ENCODE data around the gene TLL1.

TLL1 gene

DNA sequence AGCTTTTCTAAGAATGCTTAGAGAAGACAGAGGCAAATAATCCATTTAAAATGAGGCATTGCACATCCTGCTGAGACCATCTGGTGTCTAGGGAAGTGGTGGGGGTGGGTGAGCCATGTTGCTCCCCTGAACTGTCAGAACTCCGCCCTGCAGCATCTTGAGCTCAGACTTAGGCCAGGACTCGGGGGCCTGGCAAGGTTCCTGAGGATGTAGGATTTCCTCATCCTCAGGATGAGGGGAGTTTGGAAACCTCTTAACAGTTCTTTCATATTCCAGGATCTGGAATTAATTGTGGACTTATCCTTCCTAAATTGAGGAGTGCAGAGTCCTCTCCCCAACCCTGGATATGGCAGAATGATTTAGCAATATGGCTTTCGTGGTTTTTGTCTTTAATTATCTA is 6.6 kb downstream of the TLL1 start:
- no peak for DNase-seq (ENCODE audit: extremely low read depth in 1 of 2, low read depth in 1 of 2)

DNA sequence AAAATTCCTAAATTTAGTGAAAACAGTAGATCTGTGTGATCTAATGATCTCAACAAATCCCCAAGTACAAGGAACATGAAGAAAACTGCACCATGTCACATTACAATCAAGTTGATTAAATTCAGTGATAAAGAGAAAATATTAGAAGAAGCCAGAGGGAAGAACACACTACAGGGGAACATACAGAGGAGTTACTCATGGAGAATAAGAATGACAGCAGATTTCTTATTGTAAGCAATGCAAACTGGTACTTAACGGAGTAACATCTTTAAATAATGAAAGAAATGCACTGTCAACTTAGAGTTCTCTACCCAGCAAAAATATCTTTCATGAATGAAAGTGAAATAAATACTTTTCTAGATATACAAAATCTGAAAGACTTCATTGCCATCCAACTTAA is 21.1 kb downstream of the TLL1 start:
- DNase-seq (ENCODE audit: extremely low read depth in 1 of 2, low read depth in 1 of 2), result no peak

DNA sequence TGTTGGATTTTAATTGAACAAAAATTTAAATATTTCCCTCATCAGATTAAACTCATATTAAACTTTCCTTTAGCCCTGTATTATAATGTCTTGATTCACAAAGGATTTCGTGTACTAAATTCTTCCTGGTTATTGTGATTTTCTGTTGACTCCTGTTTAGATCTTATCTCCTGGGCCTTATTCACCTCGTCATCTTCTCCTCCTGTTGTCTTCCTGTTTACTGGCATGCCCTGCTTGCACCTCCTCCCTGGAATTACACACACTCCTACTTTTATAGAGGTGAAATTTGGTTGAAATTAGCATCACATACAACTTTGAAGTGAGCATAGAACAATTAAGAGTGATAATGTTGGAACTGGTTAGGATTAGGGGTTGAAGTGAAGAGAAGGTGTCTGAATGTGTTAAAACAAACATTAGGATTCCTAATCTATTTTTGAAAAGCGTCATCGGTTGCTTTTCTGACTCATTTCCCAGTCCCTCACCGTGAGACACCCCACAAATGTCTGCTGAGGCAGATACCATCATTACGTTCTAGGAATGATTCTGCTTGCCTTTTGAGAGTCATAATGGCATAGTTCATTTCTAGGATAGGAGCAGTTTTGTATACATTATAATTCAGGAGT is 32.5 kb downstream of the TLL1 start:
- DNase-seq (ENCODE audit: extremely low read depth in 1 of 2, low read depth in 1 of 2), result no peak

DNA sequence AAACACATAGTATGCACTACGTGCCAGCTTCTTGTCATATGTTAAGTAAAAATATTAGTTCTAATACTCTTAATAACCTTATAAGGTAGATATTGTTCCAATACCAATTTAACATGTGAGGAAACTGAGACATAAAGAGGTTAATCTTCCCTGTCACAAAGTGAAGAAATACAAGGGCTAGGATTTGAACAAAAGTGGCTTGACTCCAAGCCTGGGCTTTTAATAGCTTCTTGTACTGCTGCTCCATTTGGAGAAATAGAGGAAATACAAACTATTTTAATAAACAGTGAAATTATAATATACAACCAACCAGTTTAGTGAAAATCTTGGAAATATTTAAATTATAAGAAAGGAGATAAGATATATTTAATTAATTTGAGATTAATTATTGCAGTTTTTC is 33.2 kb downstream of the TLL1 start:
- DNase-seq (ENCODE audit: extremely low read depth in 1 of 2, low read depth in 1 of 2), result no peak

DNA sequence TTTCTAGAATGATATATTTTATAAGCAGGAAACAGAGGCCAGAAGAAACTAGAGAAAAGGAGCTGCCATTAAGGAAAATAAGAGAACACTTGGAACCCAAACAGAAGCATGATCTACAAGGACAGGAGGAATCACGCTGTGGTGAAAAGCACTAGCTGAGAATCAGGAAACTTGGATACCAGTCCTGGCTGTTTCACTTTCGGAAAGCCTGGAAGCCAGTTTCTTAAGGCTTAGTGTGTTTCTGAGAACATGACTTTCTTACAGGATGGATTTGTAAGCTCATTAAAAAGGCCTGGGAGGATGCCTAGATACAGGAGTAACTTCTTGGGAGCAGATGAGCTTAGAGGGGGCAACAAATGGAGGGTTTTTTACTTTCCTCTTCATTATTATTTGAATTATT is 36.9 kb downstream of the TLL1 start:
- no peak for DNase-seq (ENCODE audit: extremely low read depth in 1 of 2, low read depth in 1 of 2)

DNA sequence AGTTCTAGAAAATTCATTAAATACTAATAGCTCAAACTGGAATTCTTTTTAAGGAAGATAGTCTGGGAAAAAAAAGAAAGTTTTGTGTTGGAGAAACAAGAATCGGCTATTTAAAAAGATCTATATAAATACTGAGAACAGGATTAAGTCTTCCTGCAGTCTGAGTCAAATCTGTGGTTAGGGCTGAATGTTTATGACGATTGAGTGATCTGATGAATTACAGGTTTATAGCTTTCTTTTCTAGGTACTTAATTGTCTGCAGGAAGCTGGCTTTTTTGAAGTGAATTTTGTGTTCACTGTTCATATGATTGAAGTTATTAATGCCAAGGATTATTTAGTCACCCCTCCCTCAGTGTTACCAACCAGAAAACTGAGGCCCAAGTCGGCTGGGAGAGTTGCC is 42.2 kb downstream of the TLL1 start:
- DNase-seq (ENCODE audit: extremely low read depth in 1 of 2, low read depth in 1 of 2), result no peak

DNA sequence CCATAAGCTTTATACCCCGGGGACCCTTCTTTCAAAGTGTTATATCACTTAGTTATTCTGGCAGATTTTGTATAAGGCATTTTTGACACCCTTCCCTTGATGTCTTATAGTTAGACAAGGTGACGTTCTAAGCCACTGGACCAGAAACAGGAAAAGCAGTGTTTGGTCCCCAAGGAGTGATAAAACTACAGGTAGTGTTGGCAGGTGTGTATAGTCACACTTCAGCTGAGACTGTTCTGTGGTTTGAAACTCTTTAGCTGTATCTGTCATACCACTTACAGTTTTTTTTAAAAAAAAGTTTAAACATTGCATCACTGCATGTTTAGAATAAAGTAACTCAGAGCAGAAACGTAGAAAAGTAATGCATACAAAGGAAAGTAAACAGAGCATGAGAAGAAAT is 48.5 kb downstream of the TLL1 start:
- no peak for DNase-seq (ENCODE audit: extremely low read depth in 1 of 2, low read depth in 1 of 2)

DNA sequence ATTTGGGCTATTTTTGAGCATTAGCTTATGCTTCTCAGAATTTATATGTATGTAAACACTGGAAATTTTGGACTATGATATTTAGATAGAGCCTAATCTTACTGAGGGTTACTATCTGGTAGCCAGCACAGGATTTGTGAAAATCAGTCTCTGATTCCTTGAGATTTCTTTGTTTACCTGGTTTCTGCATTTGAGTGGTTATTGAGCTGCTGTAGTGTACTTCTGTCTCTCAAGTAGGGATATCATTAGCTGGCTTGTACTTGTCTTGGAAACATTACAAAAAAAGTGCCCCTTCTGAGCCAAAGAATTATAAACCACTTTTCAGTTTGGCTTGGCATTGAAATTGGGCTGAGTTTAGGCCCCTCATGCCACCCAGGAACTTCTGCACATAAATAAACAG is 49.7 kb downstream of the TLL1 start:
- no peak for DNase-seq (ENCODE audit: extremely low read depth in 1 of 2, low read depth in 1 of 2)

DNA sequence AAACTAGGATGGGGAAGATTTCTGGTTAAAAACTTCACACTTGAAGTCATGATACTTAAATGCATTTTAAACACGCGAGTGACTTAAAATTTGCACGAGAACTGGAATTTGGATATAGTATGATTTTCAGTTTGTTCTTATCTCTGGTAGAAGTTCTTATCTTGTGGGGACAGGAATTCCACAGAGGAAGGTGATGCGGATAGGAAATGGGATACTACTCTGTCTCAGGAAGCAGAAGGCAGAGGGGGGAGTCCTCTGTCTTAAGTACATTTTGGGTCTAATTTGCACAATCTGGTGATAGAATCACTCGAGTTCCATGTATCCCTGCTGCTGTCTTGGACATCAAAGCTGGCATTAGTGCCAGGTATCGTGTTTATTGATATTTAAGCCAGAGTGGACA is 53.3 kb downstream of the TLL1 start:
- DNase-seq (ENCODE audit: extremely low read depth in 1 of 2, low read depth in 1 of 2), result no peak

DNA sequence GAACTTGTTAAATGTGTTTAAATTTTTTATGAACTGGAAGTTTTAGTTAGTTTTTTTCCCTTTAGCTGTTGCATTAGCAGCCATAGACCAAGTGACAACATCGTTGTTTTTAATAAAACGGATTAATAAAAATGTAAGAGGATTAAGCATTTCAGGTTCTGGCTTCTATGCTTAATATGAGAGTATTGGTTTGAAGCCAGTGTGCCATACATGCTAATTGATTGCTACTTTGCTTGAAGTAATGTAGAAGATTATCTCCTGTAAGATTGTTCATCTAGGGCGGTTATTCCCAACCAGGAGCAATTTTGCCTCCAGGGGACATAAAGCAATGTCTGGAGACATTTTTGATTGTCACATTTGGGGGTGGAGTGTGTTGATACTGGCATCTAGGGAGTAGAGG is 54.3 kb downstream of the TLL1 start:
- no peak for DNase-seq (ENCODE audit: extremely low read depth in 1 of 2, low read depth in 1 of 2)

DNA sequence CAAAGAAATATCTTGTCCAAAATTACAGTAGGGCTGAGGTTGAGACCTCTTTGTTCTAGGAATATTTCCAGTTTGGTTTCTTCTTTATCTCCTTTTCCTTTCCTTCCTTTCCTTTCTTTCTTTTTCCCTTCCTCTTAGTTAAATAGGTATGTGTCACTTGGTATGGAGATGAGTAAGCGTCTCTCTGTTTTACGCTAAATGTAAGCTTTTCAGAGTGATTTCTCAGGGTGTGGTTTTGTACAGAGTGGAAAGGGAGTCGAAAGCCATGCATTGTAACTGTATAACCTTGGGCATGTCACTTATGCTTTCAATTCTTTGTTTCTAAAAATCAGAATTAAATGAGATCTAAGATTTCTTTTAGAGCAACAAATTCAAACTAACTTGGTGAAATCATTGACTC is 54.8 kb downstream of the TLL1 start:
- DNase-seq (ENCODE audit: extremely low read depth in 1 of 2, low read depth in 1 of 2), result no peak

DNA sequence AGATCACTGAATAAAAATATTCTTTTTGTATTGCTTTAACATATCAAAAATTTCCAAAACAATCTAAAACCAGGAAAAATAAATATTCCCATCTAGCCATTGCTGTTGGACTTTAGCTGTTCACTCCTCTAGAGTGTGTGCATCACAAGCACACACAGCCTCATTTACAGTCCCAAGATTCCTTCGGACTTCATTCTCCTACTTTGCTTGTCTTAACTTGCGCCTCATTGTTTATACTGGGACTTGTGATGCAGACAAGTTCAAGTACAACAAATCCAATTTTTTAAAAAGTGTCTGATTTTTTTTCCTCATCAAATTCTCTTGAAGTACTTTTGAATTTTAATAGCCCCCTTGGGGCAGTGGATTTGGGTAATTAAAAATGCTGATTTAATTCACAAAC is 55.6 kb downstream of the TLL1 start:
- DNase-seq (ENCODE audit: extremely low read depth in 1 of 2, low read depth in 1 of 2), result no peak

DNA sequence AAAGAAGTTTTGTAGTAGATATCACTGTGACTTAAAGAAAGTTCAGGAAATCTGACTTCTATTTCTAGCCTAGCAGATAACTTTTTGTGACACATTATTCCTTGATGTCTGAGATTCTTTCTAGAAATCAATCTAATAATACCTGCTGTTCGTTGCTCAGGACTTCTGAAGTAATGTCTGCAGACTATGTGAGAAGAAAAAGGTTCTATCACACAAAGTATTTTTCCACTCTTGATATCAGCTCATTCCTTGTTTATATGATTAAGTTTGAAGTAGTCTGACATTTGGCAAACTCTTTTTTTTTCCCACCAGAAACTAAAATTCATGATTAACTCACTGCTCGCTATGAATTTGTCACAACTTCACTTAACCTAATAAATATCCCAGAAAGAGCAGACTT is 56.6 kb downstream of the TLL1 start:
- no peak for DNase-seq (ENCODE audit: extremely low read depth in 1 of 2, low read depth in 1 of 2)

DNA sequence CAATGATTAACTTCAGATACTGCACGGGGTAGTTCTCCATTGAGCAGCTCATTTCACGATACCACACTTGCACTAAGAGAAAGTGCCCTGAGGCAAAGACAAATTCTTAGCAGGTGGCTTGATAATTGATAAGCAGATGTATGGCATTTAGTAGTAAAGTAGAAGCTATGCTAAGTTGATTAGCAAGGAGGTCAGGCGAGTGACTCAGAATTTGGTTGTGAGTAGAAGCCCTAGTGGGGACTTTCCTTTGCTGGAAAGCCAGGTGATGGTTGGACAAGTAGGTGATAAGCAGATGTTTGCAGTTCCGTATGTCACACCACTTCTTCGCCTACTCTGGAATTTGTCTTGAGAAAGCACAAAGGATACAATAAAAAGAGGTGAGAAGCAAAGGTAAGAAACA is 58.7 kb downstream of the TLL1 start:
- no peak for DNase-seq (ENCODE audit: extremely low read depth in 1 of 2, low read depth in 1 of 2)

DNA sequence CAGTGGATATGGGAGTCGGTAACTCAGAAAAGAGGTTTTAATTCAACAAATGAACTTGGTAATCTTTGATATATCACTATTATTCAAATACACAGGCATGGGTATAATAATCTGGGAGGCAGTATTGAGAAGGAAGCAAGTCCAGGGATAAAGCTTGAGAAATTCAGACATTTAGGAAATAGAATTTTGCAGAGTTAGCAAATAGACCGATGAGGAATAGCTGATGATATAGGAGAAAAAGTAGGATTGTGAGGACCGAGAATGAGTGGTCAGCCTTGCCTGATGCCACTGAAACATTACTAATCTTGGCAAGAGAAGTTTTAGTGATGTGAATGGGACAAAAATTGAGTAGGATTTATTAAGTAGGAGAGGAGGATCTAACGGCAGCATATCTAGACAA is 71.9 kb downstream of the TLL1 start:
- DNase-seq (ENCODE audit: extremely low read depth in 1 of 2, low read depth in 1 of 2), result no peak

DNA sequence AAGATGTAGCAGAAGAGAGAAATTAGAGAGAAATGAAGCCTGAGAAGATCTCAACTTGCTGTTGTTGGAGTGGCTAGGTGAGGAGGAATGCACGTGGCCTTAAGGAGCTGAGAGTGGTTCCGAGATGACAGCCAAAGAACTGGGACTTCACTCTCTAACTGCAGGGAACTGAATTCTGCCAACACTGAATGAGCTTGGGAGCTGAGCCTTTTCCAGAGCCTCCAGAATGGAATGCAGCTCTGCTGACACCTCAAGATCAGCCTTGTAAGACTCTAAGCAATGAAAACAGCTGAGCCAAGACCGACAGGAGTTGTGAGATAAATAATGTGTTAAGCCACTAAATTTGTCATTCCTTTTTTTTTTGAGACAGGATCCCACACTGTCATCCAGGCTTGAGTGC is 73.0 kb downstream of the TLL1 start:
- DNase-seq (ENCODE audit: extremely low read depth in 1 of 2, low read depth in 1 of 2), result no peak

DNA sequence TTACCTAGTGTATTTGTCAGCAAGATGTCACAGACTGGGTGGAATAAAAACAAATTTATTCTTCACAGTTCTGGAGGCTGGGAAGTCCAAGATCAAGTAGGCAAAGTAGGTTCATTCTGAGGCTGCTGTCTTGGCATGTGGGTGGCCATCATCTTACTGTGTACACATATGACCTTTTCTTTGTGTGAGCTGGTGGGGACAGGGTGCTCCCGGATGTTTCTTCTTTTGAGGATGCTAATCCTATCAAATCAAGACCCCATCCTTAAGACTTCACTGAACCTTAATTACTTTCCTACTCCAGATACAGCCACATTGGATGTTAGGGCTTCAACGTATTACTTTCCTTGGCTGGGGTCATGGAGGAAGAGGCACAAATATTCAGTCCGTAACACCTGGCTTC is 74.0 kb downstream of the TLL1 start:
- DNase-seq (ENCODE audit: extremely low read depth in 1 of 2, low read depth in 1 of 2), result no peak

DNA sequence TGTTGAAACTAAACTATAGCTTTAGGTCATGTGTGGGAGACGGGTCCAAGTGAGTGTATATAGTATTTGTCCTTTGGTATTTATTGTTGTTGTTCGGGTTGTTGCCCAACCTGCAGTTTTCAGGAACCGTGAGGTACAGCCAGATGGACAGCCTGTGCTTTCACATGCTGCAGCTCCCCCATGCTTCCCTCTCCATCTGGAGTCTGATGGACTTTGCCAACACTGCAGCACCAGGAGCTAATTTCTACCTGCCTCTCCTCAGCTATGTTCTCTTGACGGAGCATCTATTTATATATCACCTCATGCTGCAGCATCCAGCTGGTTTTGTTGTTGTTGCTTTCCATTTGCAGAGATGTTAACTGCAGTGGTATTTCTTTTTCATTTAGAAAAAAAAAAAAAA is 80.1 kb downstream of the TLL1 start:
- DNase-seq (ENCODE audit: extremely low read depth in 1 of 2, low read depth in 1 of 2), result no peak

DNA sequence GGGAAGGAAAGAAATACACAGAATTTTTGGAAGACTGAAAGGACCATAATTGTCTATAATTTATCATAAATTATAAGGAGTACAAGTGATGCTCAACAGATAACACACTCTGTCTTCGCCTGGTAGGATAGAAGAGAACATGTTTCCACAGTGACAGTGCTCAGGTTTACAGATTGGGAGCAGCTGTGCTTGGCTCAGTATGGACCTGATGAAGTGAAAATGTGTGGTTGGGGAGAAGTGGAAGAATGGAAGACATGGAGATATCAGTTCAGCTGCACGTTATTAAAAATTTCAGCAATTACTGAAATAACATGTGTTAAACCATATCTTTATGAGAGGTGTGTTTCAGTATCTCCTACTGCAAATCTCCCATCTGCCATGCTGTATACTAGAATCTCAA is 90.6 kb downstream of the TLL1 start:
- no peak for DNase-seq (ENCODE audit: extremely low read depth in 1 of 2, low read depth in 1 of 2)

DNA sequence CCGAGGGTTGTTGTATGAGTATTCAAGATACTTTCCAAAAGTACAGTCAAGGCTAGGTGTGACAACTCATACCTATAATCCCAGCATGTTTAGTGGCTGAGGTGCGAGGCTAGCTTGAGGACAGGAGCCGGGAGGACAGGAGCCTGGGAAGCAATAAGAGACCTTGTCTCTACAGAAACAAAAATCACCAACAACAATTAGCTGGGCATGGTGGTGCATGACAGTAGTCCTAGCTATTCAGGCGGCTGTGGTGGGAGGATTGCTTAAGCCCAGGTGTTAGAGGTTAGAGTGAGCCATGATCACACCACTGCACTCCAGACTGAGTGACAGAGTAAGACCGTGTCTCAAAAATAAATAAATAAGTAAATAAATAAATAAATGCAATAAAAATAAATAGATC is 91.6 kb downstream of the TLL1 start:
- DNase-seq (ENCODE audit: extremely low read depth in 1 of 2, low read depth in 1 of 2), result no peak

DNA sequence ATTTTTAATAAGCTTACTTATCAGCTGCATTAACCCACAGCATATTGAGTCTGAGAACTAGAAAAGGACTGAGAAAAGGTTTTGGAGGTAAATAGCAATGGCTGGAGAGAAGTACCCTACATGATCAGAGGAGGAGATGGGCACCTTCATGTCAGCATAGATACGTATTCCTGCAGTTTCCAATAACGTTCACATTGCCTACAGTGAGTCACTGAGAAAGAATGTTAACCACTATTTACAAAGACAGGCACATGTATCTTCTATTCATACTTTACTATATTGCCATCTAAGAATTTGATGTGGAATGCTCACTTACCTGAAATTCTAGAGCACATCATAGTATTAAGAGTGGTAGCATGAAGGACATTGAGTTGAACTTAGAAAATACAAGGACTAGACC is 92.5 kb downstream of the TLL1 start:
- no peak for DNase-seq (ENCODE audit: extremely low read depth in 1 of 2, low read depth in 1 of 2)

DNA sequence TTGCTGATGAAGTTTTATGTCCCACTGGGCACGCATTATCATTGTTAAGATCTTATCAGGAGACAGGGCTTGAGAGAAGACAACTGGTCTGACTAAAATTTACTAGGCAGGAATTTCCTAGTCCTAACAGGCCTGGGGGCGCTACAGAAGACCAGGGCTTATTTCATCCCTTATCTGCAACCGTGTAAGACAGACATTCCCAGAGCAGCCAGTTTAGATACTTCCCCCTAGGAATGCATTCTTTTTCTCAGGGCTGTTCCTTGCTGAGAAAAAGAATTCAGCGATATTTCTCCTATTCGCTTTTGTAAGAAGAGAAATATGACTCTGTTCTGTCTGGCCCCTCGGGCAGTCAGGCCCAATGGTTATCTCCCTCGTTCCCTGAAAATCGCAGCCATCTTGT is 93.8 kb downstream of the TLL1 start:
- DNase-seq (ENCODE audit: extremely low read depth in 1 of 2, low read depth in 1 of 2), result no peak

DNA sequence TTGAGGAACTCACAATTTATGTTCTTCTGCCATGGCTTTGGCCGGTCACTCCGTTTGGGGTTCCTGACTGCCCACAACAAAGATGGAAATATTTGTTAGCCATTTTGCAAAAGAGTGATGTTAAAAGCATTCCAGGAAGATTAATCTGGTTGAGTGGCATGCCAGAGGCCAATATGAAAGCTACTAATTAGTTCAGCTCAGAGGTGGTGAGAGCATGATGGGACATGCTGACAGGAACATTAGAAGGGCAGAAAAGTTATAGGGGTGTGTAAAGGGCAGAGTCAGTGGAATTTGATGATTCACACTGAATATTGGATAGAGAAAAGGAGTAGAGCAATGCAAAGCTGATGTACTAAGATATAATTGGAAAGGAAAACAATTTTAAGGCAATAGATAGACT is 94.4 kb downstream of the TLL1 start:
- DNase-seq (ENCODE audit: extremely low read depth in 1 of 2, low read depth in 1 of 2), result no peak

Measured in stimulated activated CD8-positive, alpha-beta memory T cell treated with anti-CD3 and anti-CD28 coated beads, Interleukin-7, amount 100 ng/mL, for 48 hours (primary cell).